Measurements from ENCODE around the gene NOPCHAP1.

NOPCHAP1 gene

DNA sequence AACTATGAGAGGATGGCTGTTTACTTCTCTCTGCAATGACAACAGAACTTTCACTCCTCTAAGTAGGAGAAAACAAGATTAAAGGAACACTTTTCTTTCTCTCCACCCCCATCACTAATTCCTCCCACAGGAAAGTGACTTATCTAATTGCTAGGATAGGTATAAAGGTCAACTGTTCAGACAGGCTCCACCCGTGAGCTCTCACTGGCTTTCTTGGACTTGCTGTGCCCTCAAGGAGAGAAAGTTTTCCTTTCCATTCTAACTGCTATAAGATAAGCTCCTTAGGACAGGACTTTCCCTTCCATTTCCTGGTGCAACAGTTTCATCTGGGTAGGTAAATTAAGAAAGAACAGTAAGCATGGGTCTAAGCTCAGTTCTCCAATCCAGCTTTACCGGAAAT lies 32.8 kb upstream of the NOPCHAP1 start:
- no peak overlapping the region for H2AFZ ChIP-seq
- H3K4me3 ChIP-seq (ENCODE audit: low read depth, low read length): no peak overlapping the region
- H3K9me3 ChIP-seq (ENCODE audit: control insufficient read depth, low read length): no peaks in the 10 kb centered on the region
- TF ChIP-seq, protein P1, sequence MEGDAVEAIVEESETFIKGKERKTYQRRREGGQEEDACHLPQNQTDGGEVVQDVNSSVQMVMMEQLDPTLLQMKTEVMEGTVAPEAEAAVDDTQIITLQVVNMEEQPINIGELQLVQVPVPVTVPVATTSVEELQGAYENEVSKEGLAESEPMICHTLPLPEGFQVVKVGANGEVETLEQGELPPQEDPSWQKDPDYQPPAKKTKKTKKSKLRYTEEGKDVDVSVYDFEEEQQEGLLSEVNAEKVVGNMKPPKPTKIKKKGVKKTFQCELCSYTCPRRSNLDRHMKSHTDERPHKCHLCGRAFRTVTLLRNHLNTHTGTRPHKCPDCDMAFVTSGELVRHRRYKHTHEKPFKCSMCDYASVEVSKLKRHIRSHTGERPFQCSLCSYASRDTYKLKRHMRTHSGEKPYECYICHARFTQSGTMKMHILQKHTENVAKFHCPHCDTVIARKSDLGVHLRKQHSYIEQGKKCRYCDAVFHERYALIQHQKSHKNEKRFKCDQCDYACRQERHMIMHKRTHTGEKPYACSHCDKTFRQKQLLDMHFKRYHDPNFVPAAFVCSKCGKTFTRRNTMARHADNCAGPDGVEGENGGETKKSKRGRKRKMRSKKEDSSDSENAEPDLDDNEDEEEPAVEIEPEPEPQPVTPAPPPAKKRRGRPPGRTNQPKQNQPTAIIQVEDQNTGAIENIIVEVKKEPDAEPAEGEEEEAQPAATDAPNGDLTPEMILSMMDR (IDR thresholded peaks at IDR 0.05): no peak
- no peaks in the 10 kb centered on the region for H3K4me1 ChIP-seq
- no peaks in the 10 kb centered on the region for H3K79me2 ChIP-seq
- H3K4me2 ChIP-seq (ENCODE audit: low read length): no peak overlapping the region
- H3K36me3 ChIP-seq (ENCODE audit: control insufficient read depth, insufficient read depth, low read length): no peaks in the 10 kb centered on the region
- no peak overlapping the region for H3K27ac ChIP-seq
- no peaks in the 10 kb centered on the region for H3K27me3 ChIP-seq (ENCODE audit: control insufficient read depth, insufficient read depth, low read length)
- no peak overlapping the region for H3K9ac ChIP-seq

DNA sequence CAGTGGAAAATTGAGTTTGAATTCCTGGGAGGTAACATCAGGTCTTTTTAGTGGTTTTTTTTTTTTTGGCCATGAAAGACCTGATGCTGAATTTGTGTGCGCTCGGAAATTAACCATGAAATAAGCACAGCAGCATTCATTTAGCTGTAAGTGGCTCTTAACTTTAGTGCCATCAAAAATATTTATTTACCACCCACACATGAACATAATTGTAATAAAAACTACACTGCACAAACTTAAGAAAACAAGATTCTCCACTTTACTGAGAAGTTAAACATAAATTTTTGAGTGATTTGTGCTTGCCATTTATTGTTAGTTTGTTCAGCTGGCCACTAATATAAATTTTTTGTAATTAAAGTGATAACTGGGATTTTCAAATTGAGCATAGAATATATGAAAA lies 30.4 kb upstream of the NOPCHAP1 start:
- no peaks in the 10 kb centered on the region for H3K9me3 ChIP-seq (ENCODE audit: control insufficient read depth, low read length)
- no peak overlapping the region for H3K27ac ChIP-seq
- H2AFZ ChIP-seq: no peak overlapping the region
- no peak overlapping the region for H3K4me2 ChIP-seq (ENCODE audit: low read length)
- TF ChIP-seq, protein P1 (IDR thresholded peaks at IDR 0.05): no peak
- H3K36me3 ChIP-seq (ENCODE audit: control insufficient read depth, insufficient read depth, low read length): no peaks in the 10 kb centered on the region
- peaks cover 14% of the 10 kb centered on the region for H3K4me1 ChIP-seq
- H3K9ac ChIP-seq: no peak overlapping the region
- no peaks in the 10 kb centered on the region for H3K79me2 ChIP-seq
- H3K27me3 ChIP-seq (ENCODE audit: control insufficient read depth, insufficient read depth, low read length): no peaks in the 10 kb centered on the region
- H3K4me3 ChIP-seq (ENCODE audit: low read depth, low read length): no peak overlapping the region

DNA sequence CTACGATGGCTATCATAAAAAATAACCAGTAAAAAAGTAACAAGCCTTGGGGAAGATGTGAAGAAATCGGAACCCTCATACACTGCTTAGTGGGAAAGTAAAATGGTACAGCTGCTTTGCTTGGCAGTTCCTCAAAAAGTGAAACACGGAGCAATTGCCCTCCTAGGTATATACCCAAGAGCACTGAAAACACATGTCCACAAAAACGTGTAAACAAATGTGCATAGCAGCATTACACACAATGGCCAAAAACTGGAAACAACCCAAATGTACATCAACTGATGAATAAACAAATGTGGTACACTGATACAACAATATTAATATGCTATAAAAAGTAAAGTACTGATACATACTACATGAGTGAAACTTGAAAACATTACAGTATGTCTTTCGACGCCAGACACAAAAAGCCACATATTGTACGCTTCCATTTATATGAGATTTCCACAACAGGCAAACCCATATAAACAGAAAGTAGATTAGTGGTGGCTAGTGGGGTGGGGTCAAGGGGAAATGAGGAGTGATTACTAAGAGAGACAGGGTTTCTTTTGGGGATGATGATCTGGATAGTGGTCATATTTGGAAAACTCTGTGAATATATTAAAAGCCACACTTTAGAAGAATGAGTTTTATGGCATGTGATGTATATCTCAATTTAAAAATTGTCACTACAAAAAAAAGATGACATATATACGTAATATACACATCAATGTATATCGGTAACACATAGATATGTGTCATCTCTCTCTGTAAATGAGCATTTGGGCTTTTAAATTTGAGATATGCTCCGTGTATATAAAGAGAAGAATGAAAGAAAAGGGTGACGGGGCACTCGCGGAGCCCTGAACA lies 29.0 kb upstream of the NOPCHAP1 start:
- H3K4me2 ChIP-seq (ENCODE audit: low read length): peak overlapping the region; percentile 53
- peaks cover 14% of the 10 kb centered on the region for H3K4me1 ChIP-seq
- TF ChIP-seq, protein P1 (IDR thresholded peaks at IDR 0.05): no peak
- no peak overlapping the region for H3K9ac ChIP-seq
- H3K79me2 ChIP-seq: no peaks in the 10 kb centered on the region
- no peaks in the 10 kb centered on the region for H3K36me3 ChIP-seq (ENCODE audit: control insufficient read depth, insufficient read depth, low read length)
- H3K27me3 ChIP-seq (ENCODE audit: control insufficient read depth, insufficient read depth, low read length): no peaks in the 10 kb centered on the region
- H3K9me3 ChIP-seq (ENCODE audit: control insufficient read depth, low read length): no peaks in the 10 kb centered on the region
- peak overlapping the region; percentile 33 for H3K4me3 ChIP-seq (ENCODE audit: low read depth, low read length)
- peak overlapping the region; percentile 98 for H2AFZ ChIP-seq
- peak overlapping the region; percentile 69 for H3K27ac ChIP-seq

DNA sequence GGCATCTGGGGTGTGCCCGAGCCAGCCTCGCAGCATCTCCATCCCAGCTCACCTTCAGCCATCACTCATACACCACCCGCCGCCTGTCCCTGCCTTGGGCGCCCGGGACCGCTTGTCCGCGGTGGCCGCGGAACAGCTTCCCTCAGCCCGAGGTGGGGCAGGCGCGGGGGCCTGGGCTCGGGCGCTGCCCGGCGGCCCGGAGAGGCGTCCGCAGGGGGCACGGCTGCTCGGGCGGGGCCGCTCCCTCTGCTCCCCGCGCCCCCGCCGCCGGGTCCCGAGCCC lies 28.5 kb upstream of the NOPCHAP1 start:
- Histone ChIP-seq H3K27me3 (ENCODE audit: control insufficient read depth, insufficient read depth, low read length) (no peaks in the 10 kb centered on the region), H3K9me3 (ENCODE audit: control insufficient read depth, low read length) (no peaks in the 10 kb centered on the region), H3K4me1 (peaks cover 14% of the 10 kb centered on the region), H3K4me3 (ENCODE audit: low read depth, low read length) (peak overlapping the region; percentile 66), H3K4me2 (ENCODE audit: low read length) (peak overlapping the region; percentile 58), H3K79me2 (no peaks in the 10 kb centered on the region), H3K36me3 (ENCODE audit: control insufficient read depth, insufficient read depth, low read length) (no peaks in the 10 kb centered on the region), H3K27ac (peak overlapping the region; percentile 69), H3K9ac (no peak overlapping the region), H2AFZ (peak overlapping the region; percentile 98)
- TF ChIP-seq, protein P1 (IDR thresholded peaks at IDR 0.05): no peak
